Ammon's horn (tissue), 1 donor: Measurements from ENCODE around the gene CUBN.

ENCODE experiments used
- DNase-seq: peaks from one replicate; pipeline ENCODE4 v3.0.0-alpha.2; 2016; ENCODE audit warnings: low spot score

CUBN gene

DNA sequence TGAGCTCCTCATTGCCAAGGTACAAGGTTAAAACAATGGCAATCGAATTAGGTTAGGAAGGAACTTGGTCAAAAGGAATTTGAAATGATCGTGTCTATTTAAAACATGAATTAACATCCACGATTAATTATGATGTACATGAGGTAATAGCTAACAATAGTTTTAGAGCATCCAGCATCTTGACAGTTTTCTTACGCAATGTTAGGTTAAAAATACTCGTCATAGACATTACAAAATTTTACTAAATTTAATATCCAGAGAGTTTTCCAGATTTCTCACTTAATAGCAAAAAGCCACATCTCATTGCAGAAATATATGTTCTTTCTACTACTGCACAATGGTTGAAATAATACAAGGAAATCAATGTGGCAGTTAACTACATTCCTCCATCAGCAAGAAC lies 22.6 kb downstream of the CUBN start:
- no peak for DNase-seq

DNA sequence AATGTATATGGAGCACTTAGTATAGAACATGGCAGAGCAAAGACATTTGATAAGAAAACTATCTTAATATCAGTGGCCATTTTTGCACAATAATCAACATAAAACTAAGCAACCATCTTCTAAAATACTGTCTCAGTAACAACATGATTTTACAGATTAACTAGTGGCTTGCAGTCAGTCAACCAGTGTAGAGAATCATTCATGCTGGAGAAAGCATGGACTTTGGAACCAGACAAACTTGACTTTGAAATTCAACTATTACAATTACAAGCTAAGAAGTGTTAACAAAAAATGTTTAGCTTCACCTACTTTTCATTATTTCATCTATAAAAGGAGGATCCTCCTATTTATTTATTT lies 27.7 kb downstream of the CUBN start:
- DNase-seq: no peak

DNA sequence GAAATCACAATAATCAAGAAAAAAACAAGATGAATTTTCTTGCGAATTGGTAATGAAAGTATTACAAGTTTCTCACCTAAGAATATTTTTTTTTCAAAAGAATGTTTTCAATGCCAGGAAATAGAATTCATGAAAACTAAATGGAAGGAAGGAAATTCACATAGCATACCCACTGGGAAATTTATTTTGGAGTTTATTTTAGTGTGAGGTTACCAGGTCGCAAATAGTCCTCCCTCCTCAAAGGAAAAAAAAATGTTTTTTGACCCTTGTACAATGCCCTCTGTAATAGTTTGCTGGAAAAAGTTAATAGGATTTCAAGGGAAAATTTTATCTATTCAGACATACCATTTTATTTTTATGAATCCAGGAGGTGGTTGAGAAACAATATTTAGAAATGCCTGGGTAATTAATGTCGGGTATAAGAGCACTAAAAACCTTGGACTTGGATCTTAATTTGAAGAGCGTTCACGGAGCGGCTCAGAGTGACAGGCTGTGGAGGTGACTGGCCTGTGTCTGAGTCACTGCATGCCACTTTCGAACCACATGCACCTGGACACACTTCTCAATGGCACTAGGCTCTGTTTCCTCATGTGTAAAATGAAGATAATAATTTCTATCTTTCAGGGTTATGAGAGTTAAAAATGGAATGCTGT lies 28.2 kb downstream of the CUBN start:
- no peak for DNase-seq

DNA sequence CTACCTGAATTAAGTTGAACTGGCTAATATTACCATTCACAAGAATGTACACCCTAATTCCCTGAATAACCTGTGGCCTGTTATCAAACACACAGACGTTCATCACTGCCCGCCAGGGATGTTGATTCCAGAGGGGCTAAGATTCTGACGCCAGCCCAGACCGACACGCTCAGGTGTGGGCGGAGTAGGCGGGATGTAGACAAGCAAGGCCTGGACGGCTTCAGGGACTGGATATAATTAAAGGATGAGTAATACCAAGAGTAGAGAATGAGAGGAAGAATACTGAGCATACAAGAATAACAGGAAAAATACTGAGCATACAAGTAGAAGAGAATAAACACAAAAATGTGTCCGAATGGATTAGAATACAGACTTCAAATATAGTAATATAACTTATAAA lies 29.0 kb downstream of the CUBN start:
- no peak for DNase-seq

DNA sequence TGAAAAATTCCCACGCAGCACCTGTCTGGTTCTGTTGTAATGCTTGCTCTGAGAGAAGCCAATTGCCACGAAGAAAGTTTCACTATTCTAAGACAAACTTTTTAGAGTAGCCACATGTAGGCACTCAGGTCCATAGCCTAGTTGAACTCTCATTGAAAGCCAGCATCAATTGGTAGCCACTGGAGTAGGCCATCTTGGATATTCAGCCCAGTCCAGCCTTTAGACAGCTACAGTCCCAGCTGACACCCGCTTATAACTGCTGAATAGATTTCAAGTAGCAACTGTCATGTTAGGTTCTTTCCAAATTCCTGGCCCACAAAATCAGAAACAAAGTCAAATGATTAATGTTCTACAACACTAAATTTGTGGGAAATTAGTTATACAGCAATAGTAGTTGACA lies 31.6 kb downstream of the CUBN start:
- no peak for DNase-seq

DNA sequence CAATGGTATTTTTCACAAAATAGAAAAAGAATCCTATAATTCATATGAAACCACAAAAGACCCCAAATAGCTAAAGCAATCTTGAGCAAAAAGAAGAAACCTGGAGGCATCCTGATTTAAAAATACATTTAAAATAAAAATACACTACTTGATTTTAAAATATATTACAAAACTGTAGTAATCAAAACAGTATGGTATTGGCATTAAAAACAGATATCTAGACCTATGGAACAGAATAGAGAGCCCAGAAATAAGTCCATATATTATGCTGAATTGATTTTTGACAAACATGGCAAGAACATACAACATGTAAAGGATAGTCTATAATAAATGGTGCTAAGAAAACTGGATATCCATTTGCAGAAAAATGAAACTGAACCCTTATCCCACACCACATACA lies 34.8 kb downstream of the CUBN start:
- DNase-seq: no peak

DNA sequence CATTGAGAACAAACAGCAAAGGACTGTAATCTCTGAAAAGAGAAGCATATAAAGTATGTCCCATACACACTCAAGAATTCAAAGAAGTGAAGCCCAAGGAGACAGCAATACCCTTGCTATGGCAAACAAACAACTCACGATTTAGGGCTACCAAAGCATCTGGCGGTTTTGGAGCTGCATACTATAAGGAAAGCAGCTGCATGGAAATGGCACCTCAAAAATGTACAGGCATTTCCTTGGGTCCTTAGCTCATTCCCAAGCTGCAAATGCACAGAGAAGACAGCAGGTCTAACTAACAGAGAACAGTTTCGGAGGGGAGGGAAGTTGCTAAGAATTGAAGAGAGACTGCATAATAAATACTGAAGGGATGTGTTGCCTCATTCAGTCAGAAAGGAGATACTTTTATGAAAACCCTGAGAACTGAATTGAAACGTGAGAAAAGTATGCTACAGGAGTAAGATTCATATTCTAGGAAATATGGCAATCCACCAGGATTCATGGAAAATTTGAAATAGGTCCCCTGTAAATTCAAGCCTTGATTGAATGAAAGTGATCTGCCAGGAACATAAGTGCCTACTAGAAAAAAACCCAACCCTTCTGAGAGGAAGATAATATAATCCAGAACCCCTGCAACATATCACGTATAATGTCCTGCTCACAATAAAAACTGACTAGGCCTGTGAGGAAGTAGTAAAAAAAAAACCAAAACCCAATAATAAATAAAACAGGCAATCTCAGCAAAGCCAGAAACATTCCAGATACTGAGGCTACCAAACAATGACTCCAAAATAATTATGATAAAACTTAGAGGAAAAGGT lies 36.4 kb downstream of the CUBN start:
- no peak for DNase-seq

DNA sequence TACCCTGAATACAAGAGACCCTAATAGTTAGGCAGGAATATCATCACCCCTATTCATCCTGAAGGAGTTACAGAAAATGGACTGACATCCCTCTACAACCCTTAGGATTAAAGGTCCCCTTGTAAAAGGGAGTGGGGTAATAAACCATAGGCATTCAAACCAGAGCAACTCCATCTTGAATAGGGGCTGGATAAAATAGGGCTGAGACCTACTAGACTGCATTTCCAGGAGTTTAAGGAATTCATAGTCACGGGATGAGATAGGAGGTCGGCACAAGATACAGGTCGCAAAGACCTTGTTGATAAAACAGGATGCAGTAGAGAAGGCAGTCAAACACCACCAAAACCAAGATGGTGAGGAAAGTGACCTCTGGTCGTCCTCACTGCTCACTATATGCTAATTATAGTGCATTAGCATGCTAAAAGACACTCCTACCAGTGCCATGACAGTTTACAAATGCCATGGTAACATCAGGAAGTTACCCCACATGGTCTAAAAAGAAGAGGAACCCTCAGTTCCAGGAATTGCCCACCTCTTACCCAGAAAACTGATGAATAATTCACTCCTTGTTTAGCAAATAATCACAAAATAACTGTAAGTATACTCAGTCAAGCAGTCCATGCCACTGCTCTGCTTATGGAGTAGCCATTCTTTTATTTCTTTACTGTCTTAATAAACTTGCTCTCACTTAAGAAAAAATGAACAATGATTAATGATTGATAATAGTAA lies 37.2 kb downstream of the CUBN start:
- no peak for DNase-seq

DNA sequence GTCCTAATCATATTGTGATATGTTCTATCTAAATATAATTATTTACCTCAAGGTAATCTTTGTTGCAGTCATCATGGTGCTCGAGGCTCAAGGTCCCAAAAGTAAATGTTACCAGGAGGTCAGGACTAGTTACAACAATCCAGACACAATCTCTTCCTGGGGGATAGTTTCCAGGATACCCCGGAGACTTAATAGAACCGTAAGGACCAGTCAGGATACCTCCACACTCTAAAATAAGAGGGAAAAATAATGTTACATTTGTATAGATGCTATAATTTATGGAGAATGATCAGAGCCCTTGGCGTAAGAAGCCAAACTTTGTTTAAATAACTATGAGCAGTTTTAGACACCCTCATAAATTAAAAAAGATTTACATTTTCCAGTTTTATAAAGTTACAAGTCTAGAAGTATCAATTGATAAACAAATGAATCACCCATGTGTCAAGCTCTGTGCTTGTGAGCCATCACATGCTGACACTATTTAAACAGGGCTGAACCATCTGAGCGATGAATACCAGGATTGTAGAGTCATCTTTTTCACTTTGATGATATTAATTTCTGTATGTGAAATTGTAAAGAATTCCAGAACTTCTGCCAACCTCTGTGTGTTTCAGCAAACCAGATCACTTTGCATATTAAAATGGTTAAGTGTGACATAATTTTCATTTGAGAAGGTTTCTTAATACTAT lies 41.3 kb downstream of the CUBN start:
- no peak for DNase-seq

DNA sequence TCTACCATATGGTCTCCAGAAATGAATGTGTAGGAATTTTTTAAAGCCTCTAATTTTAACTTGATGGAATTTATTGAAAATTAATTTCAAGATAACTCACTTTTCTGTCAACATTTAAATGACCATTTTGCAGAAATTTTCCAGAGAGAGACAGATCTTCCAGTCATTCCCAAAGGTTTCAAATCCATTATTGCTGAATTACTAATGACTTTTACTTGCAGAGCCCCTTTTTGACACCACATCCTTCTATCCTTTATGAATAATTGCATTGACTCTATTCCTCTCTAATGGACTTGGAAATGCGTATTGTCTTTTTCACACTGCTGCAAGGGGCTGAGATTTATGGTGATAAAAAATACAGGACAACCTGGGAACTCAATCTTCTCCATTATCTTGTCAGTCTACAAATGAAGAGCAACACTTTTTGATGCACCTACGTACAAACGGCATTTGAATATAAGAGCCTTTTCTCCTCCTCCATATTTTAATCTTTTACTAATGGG lies 42.7 kb downstream of the CUBN start:
- DNase-seq: no peak

DNA sequence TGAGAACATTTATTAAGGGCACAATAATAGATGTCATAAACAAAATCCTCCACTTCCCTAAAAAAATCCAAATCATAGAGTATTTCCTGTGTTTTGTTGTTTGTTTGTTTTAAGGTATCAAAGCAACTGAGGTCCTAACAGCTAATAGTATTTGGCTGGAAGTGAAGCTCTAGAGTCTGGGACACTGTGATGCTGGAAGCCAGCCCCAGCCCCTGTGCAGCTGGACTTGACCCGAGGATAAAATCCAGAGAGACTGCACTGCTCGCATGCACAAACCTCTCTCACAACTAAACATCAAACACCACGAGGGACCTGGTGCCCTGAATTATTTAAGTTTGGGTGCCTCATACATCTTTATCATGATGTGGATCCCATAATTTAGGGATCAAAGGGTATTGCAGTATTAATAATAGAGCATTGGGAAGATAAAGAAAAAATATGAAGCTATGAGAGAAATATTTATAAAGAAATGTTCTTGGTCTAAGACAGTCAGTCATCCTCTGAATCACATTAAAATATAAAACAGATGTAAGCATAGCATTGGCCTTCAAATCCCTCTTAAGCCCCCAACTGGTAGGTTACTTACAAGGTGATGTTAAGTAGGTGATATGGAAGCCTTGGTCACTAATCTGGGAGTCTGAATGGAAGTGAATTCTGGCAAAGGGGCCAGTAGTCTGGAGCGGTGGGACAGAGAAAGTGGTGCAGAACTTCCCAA lies 44.4 kb downstream of the CUBN start:
- DNase-seq: no peak

DNA sequence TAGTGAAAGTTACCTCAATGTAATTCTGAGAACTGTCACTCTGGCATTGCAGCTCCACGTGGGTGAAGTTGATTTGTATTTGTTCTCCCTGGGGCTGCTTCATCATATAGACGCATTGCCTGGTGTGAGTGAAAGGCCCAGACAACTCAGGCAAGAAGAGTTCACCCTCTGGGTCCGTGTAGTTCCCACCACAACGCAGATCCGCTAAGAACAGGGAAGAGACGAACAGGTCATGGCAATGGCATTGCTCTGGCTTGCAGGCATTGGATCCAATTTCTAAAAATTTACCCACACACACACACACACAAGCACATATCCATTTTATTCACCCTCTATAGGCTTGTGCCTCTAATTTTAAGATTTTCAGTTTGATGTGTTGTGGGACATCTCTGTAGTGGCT lies 45.4 kb downstream of the CUBN start:
- DNase-seq: no peak

DNA sequence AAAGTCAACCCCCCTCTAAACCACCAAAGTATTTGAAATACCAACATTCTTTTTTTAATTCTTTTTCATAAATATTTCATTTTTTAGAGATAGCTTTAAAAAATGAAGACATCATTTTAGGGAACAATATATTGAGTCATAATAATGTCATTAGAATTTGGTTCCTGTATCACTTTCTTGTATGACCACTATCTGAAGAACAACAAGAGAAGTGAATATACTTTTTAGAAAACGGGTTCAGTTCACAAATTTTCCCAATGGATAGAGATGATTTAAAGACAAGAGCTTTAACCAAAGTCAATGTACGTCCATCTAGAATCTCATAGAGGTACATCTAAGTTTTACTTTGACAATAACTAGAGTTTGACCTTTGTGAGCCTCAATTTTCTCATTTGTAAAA lies 48.2 kb downstream of the CUBN start:
- DNase-seq: no peak

DNA sequence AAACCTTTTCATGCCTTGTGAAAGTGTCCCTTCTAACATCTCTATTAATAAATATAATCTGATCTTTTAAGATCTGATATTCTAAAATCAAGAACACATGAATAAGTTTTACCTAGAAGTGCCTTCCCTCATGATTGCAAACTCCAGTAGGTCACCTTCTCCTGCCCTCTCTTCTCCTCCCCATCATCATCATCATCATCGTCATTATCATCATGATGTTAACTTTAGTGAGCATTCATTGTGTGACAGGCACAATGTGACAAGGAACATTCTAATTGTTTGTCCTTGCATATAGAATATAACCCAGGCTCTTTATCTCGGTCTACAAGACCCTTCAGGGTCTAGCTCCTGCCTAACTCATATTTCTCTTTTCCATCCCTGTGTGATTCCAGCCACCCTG lies 51.7 kb downstream of the CUBN start:
- no peak for DNase-seq

DNA sequence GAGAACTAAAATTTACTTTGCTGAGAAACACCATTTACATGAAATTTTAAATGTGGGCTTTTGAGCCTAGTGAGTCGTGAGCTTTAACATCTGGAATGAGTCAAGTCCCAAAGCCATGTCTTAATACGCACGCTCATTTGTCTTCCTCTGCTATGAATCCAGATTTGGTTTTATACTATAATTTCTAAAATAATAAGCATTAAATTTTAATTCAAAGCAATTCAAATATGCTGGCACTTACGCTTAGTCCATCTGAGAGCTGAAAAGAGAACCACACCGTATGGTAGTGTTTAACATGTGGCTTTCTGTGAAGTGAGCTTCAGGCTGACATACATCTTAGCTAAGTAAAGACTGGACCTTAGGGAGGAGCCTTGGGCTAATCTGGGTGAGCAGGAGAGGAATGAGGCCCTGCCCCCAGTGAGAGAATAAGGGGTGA lies 52.2 kb downstream of the CUBN start:
- no peak for DNase-seq

DNA sequence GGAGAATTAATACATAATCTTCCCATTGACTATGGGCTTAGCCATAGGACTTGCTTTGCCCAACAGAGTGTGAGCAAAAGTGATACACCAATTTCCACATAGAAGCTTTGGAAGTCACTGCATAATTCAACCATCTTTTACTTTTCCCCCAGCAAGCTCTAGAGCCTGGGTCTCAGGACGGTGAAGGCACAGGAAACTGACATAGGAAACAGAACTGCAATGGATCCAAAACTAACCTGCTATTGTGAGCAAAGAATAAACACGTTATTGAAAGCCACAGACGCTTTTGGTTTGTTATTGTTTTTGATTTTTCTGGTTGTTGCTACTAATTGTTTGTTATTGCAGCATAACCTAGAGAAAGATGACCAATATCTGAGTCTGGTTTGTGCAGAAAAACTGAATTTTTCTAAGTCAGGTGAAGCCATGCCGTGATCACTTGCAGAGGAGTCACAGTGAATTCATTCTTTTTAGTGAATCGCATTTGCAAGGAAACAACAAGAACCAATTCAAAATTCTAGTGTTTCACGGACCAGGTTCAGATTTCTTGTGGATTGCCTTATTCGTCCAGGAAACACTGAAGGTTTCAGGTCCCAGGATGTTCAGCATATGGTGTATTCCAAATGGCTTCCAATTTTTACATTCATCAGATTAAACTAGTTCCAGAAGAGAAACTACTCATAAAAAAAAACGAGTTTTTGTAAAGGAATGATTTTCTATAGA lies 52.8 kb downstream of the CUBN start:
- DNase-seq: no peak

DNA sequence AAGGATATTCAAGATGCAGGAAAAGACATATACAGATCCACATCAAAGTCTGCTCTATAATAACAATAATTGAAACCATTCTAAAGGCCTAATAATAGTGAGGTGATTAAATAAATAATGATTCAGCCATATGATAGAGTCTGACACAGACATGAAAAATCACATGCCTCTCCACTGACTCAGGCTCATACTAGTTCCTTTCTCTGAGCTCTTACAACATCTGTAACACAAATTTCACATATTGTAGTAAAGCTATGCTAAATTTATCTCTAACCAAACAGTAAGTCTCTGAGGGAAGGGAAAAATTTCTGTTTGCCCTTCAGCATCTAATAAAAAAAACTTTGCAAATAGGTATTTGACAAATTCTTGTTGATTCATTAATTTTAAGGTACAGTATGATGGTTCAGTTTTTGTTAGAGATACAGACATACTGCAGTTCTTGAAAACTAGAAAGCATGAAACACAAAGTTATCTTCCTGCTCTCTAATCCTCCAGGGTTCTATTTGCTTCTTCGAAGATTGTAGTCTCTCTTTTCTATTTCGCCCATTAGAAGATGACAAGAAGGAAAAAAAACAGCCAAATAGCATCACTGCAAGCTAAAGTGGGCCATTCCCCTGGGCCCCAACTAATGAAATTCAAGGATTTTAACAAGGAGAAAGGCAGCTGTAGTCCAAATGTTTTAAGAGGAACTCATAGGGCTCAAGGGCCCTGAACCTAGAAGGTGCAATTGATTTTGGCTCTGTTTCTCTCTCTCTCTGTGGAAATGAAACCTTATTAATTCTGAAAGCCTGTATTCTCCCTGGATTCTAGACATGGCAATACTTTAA lies 53.9 kb downstream of the CUBN start:
- DNase-seq: no peak

DNA sequence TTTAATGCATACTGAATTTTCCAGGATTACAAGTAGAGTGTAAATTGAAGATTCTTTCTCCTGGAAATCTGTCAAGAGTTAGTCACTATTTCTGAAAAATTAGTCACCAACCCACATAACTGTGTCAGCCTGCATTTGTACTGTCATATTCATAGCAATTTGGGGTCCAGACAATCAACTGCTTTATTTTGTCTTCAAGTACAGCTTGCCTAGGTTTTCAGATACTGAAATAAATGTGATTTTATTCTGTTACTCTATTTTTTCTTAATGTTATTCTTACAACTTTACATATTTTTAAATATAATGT lies 55.1 kb downstream of the CUBN start:
- DNase-seq: peak; percentile 11

DNA sequence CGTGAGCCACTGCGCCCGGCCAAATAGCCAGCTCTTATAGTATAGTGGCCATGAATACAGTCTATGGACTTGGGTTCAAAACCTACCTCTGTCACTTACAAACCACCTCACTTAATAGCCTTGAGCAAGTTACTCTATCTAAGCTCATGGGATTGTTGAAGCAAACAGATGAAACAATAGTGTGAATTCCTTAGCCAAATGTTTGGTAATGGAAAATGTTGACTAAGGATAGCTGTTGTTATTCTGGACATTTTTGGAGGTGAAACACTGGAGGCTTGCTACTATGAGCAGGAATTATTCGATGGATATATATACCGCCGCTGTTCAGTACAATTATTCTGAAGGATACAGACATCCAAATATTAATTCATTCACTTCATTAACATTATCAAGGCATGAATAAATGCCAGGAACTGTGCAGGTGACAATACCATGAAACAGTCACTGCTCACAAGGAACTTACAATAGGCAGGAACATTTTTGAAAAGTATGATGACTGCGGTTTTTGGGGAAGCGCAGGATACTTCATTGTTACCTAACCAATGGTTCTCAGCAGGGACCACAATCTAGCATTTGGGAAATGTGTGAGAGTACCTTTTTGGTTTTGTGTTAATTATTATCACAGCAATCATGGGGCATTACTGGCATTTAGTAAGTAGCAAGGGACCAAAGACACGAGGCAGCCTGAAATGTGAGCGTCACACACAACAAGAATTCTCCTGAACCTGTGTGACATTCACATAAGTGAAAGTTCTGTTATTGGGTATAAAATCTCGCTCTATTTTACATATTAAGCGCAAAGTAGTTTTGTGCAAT lies 55.7 kb downstream of the CUBN start:
- no peak for DNase-seq

DNA sequence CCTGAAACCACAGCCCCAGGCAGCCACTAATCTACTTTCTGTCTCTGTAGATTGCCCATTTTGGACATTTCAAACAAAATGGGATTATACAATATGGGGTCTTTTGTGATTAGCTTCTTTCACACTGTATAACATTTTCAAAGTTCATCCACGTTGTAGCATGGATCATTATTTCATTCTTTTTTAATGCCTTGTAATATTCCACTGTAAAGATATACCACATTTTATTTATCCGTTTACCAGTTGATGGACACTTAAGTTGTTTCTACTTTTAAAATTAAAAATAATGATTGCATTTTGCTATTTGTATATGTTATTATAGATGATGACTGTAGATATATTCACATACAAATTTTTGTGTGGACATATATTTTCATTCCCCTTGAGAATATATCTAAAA lies 60.7 kb downstream of the CUBN start:
- no peak for DNase-seq
